GM19193 (cell line): Measurements from ENCODE around the gene DNMT1.

ENCODE experiments used
- POLR2A ChIP-seq: IDR thresholded peaks from 4 replicates; pipeline ENCODE4 v1.6.1; 2011; ENCODE audit not compliant: insufficient read depth, insufficient read length; ENCODE audit errors: extremely low read depth

Gene DNMT1

DNA sequence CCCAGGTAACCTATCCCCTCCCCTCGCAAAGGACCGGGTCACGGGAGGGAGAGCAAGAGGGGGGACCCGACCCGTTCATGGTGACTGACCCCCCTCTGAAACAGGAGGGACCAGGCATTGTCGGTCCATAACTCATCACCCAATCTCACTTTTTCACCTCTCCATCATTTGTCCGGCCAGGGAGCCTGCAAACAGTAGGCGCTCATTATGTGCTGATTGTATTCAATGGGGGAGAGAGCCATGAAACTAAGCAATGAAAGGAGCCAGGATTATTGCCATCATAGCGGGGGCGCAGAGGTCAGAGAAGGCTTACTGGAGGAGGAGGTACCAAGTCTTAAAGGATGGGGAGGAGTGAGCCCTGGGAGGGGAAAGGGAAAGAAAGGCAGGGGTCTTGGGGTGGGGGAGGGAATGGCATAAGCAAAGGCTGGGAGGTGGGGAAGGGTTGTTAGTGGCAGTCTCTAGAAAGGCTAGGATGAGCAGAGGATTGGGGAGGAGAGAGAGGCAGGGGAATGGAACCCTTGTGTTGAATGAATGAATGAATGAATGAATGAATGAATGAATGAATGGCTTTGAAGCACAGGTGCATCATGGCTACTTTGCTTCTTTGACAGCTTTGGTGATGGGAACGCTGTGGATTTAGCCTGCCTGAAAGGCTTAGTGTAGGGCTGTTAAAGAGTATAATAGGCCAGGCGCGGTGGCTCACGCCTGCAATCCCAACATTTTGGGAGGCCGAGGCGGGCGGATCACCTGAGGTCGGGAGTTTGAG, 107.3 kb downstream of the DNMT1 start:
- no peak for TF ChIP-seq POLR2A

DNA sequence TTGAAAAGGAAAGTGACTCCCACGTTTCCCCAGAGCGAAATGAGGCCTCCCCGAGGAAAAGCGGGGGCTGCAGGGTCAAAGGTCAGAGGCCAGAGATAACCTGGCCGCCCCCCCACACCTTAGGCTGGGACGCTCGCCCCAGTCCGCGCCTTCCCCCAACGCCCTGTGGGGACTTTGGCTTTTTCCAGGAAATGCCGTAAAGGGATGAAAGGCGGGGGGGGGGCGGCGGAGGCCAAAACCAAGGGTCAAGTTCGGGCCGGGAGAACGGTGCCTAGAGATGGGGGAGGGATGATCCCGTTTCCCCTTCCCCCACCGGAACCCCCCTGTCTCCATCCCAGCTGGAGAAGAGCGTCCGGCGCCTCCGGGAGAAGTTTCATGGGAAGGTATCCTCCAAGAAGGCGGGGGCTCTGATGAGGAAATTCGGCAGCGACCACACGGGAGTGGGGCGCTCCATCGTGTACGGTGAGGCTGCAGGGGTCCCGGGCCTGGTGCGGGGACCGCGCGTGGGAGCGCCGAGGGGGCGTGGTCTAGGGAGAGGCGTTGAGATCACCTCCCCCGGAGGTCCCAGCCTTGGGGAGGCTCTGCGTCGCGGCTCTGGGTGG, 108.1 kb downstream of the DNMT1 start:
- peak; percentile 21 for TF ChIP-seq POLR2A

DNA sequence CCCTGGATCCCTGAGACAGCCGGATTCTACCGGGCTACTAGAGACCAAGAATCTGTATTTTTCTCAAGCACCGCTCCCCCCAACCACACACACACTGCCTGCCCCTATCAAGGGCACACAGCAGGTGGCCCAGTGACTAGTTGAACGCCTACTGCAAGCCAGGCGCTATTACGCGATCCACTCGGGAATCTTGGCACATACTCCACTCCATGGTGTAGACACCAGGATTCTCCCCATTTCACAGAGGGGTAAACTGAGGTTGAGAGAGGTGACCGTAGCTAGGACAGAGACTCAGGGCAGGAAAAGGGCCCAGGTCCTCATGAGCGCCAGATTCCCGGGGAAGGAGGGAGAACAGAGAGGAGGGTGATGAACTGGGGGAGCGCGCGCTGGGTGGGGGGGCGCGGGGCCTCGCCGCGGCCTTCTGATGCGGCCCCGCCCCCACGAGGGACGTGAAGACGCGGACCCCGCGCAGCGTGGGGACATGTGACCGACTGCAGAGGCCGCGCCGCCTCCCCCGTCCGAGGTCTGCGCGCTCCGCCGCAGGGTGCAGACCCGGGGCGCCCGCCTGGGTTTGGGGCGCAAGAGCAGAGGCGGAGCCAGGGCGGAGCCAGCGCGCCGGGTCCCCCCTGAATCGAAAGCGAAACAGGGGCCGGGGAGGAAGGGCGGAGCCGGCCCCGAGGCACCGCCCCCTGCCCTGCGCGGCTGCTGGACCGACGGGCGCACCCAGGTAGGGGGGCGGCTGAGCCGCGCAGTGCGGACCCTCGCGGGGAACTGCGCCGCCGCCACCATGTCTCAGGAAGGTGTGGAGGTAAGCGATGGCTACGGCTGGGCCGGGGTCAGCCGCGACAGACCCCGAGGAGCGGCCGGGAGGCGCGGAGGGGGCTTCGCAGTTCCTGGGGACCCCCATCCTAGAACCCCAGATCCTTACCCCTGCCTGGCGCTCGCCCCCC, 108.8 kb downstream of the DNMT1 start, which contains the start of gene SHFL:
TSS of gene SHFL (plus strand) at position 677 of the 950 bp plus-strand sequence. CDS start at position 788, 111 bp downstream.
- peak; percentile 70 for TF ChIP-seq POLR2A

DNA sequence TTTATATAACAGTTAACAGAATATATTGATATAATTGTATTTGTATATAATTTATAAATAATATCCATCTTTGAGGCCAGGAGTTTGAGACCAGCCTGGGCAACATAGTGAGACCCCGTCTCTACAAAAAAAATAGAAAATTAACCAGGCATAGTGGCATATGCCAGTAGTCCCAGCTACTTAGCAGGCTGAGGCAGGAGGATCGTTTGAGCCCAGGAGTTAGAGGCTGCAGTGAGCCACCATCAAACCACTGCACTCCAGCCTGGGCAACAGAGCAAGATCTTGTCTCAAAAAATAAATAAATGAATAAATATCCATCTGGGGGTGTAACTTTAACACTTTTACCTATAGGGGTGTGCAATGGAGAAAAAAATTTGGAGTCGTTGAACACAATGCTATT, 110.0 kb downstream of the DNMT1 start:
- TF ChIP-seq POLR2A: no peak

DNA sequence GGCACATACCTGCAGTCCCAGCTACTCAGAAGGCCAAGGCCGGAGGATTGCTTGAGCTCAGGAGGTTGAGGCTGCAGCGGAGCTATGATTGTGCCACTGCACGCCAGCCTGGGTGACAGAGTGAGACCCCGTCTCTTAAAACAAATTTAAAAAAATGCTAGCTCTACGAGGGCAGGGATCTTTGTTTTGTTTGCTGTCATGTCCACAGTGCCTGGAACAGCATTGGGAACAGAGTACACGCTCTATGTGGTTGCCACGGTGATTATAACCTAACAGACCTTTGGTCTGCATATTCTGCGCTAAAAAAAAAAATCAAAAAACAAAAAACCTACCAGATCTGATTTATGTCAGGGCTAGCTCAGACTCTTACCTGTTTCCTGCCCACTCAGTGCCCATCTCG, 110.8 kb downstream of the DNMT1 start:
- no peak for TF ChIP-seq POLR2A
